Stimulated activated CD8-positive, alpha-beta memory T cell treated with anti-CD3 and anti-CD28 coated beads, Interleukin-7, amount 100 ng/mL, for 4 hours (primary cell): ENCODE data around the gene RAET1G.
"Not testable (repeated sequence)": the region's sequence is repeated elsewhere in the genome, so short reads cannot be mapped to it uniquely, and the experiment has no call there.

Source experiments
- DNase-seq, 2 donors: peaks; one replicate each; pipeline ENCODE4 v3.0.0-alpha.2; 2020; ENCODE audit warnings: low read depth in 2 of 2

RAET1G gene

DNA sequence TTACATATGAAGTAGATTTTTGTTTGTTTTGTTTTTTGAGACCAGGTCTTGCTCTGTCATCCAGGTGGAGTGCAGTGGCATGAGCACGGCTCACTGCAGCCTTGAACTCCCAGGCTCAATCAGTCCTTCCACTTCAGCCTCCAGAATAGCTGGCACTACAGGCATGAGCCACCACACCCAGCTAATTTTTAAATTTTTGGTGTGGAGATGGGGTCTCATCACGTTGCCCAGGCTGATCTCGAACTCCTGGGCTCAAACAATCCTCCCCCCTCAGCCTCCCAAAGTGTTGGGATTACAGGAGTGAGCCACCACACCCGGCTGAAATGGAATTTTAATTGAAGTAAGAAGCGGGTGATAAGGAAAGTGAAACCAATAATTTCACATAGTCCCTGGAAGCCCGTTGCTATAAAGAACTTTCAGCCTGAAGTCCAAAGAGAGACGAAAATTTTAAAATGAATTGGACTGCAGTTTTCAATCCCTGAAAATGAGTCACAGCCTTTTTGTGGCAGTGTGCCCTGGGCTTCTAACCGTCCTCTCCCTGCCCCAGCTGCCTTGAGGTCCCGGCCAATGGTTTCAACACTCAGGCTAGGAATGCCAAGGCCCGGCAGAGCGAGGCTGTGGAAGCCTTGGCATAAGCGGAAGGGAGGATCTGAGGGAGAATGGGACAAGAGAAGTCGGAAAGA, 25.8 kb downstream of the RAET1G start:
- no peak for DNase-seq

DNA sequence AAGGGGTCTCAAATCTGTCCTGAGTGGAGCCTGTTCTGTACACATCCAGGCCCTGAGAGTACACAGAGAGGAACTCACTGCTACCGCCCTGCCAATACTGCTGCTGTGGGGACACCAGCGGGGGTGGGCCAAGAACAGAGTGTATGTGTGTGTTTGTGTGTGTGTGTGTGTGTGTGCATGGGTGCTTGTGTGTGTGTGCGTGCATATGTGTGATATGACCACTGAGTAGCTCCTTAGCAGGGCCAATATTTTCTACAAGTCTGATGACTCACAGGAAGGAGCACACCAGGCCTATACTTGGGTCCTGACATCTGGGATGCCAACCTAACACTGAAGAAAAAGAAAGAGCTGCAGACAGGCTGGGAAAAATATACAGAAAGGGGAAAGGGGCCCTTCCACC, 26.4 kb downstream of the RAET1G start:
- DNase-seq = no peak

DNA sequence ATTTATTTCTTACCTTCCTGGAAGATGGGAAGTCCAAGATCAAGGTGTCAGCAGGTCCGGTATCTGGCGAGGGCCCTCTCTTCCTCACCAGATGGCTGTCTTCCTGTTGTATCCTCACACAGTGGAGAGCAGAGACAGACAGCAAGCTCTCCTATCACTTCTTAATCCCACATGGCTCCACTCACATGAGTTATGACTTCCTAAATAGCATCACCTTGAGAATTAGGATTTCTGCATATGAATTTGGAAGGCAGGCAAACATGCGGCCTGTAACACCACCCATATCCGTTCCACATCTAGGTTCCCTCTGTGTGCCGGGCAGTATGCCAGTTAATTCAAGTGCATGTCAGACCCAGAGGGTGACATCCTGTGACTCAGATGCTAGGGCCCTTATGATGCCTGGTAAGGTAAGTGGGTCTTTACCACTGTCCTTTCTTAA, 27.1 kb downstream of the RAET1G start:
- peak in 1 of 2 donors; percentile 15 for DNase-seq

DNA sequence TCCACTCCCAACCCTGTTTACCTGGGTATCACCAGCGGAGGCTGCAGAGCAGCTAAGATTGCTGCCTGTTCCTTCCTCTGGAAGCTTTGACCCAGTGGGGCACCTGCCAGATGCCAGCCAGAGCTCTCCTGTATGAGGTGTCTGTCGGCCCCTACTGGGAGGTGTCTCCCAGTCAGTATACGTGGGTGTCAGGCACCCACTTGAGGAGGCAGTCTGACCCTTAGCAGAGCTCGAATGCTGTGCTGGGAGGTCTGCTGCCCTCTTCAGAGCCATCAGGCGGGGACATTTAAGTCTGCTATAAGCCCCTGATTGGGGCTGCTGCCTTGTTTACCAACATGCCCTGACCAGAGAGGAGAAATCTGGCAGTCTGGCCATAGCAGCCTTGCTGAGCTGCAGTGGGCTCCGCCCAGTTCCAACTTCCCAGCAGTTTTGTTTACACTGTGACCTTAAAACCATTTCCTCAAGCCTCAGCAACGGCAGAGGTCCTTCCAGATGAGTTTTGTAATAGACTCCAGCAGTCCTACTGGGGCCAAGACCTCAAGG, 27.8 kb downstream of the RAET1G start:
- no peak for DNase-seq

DNA sequence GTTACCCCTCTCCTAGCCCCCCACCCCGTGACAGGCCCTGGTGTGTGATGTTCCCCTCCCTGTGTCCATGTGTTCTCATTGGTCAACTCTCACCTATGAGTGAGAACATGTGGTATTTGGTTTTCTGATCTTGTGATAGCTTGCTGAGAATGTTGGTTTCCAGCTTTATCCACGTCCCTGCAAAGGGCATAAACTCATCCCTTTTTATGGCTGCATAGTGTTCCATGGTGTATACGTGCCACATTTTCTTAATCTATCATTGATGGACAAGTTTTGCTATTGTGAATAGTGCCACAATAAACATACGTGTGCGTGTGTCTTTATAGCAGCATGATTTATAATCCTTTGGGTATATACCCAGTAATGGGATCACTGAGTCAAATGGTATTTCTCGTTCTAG, 31.1 kb downstream of the RAET1G start:
- DNase-seq = not testable (repeated sequence)

DNA sequence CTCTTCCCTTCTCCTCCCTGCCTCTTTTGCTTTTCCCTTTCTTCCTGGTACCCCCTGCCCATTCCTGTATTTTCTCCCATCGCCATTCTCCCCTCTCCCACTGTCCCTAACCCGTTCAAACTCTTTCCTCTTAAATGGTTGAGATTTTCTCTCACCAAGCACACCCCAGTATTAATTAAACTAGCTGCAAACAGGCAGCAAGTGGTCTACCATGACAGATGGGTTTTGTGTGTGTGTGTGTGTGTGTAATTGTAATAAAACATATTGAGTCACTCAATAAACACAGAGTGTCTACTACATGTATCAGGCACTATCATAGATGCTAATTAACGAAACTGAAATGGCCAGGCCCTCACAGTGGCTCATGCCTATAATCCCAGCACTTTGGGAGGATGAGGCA, 31.7 kb downstream of the RAET1G start:
- DNase-seq = no peak

DNA sequence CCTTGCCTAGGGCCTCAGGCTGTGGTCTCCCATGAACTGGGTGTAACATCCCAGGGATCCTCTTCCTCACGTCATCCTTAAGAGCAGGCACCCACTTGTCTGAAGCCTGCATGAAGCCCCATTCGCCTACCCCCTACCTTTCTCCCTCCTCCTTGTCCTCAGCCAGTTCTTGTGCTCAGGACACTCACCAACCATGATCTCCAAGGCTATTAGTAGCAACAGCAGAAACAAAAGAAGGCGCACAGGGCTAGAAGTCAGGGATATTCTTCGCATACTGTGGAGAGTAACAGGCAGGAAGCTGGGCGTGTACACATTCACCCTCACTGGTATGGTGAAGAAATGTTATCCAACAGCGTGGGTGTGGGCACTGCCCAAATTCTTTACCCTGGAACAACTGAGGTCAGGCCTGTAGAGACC, 32.3 kb downstream of the RAET1G start:
- no peak for DNase-seq

DNA sequence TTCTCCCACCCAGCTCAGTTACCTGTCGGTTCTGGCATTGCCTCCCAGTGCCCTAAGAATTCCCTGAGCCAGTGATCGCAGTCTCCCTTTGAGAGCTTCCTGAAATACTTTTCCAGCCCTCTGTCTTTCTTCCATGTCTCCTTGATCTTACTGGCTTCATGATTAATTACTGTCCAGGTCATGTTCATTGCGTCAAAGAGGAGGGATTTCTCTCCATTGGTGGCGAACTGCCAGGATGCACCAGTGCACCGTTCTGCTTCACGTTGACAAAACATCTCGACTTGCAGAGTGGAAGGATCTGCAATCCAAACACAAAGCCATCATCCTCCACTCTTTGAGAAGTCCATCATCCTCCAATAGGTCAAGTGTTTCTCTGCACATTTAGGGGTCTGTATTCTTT, 33.6 kb downstream of the RAET1G start:
- no peak for DNase-seq

DNA sequence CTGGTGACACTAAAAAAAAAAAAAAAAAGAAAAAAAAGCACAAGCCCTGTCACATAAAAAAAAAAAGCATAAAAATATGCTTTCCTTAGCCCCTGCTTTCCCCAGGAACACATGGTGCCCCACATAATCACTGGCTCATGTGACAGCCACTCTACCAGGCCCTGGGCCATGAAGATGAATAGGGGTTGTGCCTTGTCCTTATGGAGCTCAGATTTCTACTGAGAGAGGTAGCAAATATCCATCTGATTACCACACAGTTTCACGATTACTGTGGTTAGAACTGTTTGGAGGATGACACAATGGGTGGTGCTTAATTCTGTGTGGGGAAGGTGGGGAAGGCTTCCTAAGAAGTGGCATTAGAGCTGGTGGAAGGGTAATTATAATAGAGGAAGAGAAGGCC, 34.3 kb downstream of the RAET1G start:
- DNase-seq = no peak

DNA sequence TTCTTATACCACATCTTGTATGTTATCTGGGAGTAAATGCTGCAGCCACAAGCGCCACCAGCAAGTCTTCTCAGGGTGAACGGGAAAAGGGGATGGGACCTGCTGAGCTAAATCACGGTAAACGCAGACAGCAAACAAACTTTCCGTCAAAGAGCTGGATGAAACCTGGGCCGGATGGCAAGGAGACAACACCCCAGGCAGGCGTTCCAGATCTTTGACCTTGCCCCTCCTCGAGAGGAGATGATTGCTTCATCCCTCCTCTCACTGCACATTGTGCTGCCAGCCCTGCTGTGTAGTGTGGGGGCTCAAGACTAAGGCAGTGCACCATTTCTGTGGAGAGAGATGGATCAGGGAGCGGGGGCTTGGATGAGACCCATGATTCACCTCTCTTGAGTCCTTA, 34.8 kb downstream of the RAET1G start:
- DNase-seq = no peak

DNA sequence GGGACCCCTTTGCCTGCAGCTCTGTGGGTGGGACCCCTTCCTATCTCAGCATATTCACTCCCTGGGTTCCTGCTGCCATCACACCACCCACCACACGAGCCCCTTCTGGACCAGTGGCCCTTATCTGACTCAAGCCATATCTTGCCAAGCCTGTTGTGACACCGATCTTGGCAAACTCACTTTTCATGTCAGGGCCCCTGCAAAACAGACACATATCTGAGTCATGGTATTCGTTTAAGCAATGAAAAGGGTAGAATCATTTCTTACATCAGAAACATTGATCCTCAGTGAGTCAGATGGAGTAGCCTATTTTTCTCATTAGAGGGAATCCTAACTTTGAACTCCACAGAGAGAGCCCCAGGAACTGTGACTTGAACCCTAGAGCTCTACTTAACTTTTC, 35.6 kb downstream of the RAET1G start:
- no peak for DNase-seq

DNA sequence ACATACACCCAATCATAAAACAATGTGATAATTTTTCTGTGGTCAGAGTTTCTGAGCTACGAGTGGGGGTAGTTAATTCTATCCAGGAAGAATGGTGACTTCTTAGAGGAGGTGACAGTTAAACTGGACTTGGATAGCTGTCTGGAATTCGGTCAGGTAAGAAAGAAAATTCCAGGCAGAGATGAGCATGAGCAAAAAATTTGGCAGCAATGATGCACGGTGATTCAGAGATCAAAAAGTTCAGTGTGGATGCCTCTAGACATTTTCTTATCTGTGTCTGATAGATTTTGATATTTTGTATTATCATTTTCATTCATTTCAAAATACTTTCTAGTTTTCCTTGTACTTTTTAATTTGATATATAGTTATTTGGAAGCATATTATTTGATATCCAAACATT, 37.0 kb downstream of the RAET1G start:
- no peak for DNase-seq

DNA sequence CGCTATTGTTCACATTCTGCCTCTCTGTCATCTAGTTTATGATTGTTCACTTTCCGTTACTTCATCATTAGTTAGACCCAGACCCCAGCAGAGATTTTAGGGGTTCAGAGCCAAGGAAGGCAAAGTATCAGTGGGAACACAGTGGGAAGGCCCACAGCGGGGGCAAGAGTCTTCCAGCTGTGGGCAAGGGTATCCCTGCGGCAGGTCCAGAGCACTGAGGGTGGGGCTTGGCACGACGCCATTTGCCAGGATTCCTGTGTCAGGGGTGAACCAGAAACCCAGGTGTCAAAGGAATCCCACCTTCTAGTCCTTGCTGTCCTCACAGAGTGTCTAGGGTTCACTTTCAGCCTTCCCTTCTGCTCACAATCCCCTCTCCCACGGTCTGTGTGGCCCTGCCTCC, 38.3 kb downstream of the RAET1G start:
- DNase-seq = no peak

DNA sequence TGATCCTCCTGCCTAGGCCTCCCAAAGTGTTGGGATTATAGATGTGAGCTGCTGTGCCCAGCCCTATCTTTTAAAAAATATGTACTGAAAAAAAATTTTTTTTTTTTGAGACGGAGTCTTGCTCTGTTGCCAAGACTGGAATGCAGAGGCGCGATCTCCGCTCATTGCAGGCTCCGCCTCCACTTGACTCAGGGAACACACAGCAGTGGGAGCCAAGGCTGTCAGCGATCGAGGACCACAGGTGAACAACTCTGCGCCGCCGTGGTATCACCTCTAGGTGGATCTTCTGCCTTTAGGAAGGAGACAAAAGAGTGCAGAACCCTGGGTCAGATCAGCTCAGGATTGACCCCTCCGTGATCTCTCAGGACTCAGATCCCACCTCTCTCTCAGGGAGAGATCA, 38.7 kb downstream of the RAET1G start:
- DNase-seq = no peak

DNA sequence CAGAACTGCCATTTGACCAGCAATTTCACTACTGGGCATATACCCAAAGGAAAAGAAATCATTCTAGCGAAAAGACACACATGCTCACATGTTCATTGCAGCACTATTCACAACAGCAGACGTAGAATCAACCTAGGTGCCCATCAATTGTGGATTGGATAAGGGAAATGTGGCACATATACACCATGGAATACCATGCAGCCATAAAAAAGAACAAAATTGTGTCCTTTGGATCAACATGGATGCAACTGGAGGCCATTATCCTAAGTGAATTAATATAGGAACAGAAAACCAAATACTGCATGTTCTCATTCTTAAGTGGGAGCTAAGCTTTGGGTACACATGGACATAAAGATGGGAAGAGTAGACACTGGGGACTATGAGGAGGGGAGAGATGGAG, 41.1 kb downstream of the RAET1G start:
- no peak for DNase-seq

DNA sequence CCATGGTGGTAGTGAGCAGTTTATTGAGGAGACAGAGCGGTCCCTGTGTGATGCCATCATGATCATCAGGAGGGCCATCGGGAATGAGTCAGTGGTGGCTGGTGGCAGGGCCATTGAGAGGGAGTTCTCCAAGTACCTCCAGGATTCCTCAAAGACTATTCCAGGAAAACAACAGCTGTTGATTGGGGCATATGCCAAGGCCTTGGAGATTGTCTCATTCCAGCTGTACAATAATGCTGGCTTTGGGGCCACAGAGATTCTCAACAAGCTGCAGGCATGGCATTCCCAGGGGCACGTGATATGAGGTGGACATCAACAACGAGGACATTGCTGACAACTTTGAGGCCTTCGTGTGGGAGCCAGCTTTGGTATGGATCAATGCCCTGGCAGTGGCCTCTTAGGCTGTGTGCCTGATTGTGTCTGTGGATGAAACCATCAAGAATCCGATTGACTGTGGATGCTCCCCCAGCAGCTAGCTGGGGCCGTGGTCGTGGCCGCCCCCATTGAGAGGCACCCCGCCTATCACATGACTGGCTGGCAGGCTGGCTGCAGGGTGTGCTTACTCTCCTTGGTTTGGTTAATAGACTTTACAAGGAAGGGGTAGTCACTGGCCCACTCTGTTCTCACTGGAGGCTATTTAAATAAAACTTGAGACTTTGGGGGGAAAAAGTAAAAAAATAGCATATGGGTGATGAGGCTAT, 41.7 kb downstream of the RAET1G start:
- DNase-seq = no peak

DNA sequence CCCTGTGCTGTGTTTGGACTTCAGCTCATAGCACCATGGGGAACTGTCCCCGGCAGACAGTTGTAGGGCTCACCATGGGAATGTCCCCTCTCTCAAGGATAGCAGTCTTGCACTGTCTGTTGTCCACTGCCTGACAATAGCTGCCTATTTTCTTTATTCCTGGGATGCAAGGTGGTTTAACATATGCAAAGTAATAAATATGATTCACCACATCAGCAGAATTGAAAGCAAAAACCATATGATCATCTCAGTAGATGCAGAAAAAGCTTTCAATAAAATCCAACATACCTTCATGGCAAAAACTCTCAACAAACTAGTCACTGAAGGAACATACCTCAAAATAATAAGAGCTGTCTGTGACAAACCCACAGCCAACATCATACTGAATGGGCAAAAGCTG, 45.3 kb downstream of the RAET1G start:
- no peak for DNase-seq

DNA sequence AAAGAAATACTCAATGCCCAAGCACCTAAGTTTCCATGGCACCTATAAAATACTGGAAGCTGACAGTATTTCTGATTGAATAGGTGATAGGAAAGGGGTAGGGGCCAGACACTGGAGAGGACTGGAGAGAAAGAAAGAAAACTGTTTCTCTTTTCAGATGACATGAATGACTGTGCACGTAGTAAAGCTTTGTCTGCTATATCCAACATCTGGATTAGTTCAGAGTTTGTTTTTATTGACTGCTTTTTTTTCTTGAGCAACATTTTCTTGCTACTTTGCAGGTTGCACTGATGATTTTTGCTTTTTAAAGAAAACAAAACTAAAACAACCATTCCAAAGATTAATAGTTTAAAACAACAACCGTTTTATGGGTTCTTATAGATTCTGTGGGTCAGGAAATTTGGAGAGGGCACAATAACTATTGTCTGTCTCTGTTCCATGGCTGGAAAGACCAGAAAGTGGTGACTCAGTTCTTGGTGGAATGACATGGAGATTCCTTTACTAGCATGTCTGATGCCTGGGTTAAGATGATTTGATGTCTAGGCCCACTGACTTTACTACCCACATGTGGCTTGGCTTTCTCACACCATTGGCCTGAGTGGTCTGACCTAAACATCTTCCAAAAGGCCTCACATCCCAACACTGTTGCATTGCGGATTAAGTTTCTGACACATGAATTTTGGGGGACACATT, 46.5 kb downstream of the RAET1G start:
- no peak for DNase-seq

DNA sequence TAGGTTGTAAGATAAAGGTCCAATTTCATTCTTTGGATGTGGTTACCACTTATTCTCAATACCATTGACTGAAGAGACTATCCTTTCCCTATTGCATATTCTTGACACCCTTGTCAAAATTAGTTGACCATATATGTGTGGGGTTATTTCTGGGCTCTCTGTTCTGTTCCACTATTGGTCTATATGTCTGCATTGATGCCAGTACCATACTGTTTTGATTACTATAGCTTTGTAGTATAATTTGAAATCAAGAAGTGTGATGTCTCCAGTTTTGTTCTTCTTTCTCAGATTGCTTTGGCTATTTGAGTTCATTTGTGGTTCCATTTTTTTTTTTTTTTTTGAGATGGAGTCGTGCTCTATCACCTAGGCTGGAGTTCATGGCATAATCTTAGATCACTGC, 50.7 kb downstream of the RAET1G start:
- DNase-seq = no peak

DNA sequence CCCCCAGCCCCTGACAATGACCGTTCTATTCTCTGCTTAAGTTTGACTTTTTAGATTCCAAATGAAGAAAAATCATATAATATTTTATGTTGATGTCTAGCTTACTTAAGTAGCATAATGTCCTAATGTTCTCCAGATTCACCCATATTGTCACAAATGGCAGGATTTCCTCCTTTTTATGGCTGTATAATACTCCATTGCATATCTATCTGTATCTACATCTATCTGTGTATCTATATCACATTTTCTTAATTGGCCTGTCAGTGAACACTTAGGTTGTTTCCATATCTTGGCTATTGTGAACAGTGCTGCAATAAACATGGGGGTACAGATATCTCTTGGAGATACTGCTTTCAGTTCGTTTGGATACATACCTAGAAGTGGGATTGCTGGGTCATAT, 51.7 kb downstream of the RAET1G start:
- no peak for DNase-seq

DNA sequence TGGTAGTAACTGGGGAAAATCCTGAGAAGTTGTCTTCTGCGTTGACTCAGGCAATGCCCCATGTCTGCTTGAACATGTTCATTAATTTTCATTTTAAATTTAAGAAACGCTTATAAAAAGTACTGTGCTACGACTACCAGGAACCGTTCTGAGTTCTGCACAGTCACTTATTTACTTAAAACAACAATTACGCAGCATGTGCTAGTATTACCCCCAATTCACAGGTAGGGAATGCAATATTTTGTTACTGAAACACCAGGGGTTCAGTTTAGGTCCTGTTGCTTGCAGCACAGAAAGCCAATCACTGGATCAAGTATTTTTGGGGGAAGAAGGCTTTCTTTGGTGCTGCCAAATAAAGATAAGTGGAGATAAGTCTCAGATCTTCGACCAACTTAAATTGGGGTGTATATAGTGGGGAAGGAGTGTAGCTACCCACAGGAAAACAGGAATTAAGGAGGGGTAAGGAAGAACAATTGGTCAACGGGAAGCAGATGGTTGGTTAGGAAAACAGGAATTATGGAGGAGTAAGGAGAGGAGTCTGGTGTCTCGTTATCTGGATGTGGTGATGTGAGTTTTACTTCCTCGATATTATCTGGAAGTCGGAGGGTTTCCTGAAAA, 53.5 kb downstream of the RAET1G start:
- no peak for DNase-seq

DNA sequence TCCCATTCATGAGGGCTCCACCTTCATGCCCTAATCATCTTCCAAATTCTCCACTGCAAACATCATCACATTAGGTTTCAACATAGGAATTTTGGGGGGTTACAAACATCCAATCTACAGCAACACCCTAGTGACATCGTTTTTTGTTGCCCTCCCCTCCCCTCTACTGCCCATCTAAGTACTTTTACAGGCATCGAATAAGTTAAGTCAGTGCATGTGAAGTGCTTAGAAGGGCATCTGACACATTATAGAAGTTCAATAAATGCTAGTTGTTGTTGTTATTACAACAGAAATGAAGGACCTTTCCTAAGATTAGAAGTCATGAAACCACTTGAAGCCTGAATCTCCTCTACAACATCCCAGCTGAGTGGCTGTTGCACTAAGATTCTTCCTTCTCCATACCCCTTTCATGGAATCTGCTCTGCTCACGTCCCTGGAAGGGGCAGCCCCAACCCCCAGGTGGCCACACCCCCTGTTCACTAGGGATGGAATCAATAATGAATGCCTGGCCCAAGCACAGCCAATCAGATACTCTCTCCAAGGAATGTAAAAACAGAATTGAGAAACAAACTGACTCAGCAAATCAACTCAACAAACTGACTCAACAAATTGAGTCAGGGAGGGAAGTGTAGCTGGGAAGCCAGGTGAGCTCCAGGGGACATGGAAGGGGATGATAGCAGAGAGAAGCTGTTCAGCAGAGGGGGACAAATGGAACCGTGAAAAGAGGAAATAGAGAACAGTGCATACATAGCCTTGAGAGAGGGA, 54.9 kb downstream of the RAET1G start:
- DNase-seq = no peak
